ENCODE results near the gene SH2D1A. TPM values are rescaled to one million over a fixed set of nuclear protein-coding genes. Genes with fewer than 3 reads are reported as not detected.
"Not testable (repeated sequence)": the region's sequence is repeated elsewhere in the genome, so short reads cannot be mapped to it uniquely, and the experiment has no call there.

SH2D1A gene
- total RNA-seq, 1 donor from 2014 or later: 0.10 TPM

- DNase-seq; ATAC-seq; intact Hi-C loops (cut with micrococcal nuclease): not testable (repeated sequence)
These were observed 62.0 kb downstream of the SH2D1A start for GRCh38 chrX:124408380-124408779.

GRCh38 chrX:124413244-124413643 is 66.9 kb downstream of the SH2D1A start:
- intact Hi-C loops (cut with micrococcal nuclease): no loop called here
- no peak for DNase-seq
- no peak for ATAC-seq

- intact Hi-C loops (cut with micrococcal nuclease): no loop called here
- ATAC-seq: no peak
- no peak for DNase-seq
These were observed 67.9 kb downstream of the SH2D1A start for GRCh38 chrX:124414281-124414680.

GRCh38 chrX:124415115-124415800 is 68.9 kb downstream of the SH2D1A start:
- no peak for DNase-seq
- no peak for ATAC-seq
- intact Hi-C loops (cut with micrococcal nuclease): no loop called here

GRCh38 chrX:124421898-124422655 is 75.7 kb downstream of the SH2D1A start:
- intact Hi-C loops (cut with micrococcal nuclease): no loop called here
- no peak for ATAC-seq
- no peak for DNase-seq

Other genes starting within 250 kb of the SH2D1A start
- not detected for gene TEX13D, start 13.9 kb upstream of the SH2D1A start, total RNA-seq

Data from left ventricle myocardium superior (tissue), 1 donor.